ENCODE results near the gene CC2D1B.

DNA sequence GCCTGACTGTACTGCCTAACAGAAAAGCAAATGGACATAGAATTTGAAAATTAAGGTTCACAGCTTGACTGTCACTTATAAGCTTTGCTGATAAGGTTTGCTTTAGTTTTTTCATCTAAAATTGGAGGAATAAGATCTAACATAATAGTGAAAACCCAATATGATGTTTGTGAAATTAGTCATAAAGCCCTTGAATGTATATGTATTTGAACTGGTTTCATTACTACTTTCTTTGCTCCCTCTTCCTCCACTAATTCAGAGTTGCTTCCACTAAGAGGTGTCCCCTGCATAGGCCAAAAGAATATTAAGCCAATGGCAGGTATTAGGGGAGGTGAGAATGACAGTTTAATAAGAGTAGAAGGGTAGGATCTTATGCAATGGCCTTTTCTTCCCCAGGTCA lies 48.9 kb upstream of the CC2D1B start:
- TF ChIP-seq, protein P1, sequence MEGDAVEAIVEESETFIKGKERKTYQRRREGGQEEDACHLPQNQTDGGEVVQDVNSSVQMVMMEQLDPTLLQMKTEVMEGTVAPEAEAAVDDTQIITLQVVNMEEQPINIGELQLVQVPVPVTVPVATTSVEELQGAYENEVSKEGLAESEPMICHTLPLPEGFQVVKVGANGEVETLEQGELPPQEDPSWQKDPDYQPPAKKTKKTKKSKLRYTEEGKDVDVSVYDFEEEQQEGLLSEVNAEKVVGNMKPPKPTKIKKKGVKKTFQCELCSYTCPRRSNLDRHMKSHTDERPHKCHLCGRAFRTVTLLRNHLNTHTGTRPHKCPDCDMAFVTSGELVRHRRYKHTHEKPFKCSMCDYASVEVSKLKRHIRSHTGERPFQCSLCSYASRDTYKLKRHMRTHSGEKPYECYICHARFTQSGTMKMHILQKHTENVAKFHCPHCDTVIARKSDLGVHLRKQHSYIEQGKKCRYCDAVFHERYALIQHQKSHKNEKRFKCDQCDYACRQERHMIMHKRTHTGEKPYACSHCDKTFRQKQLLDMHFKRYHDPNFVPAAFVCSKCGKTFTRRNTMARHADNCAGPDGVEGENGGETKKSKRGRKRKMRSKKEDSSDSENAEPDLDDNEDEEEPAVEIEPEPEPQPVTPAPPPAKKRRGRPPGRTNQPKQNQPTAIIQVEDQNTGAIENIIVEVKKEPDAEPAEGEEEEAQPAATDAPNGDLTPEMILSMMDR (IDR thresholded peaks at IDR 0.05): no peak
- TF ChIP-seq ZFX (IDR thresholded peaks at IDR 0.05; ENCODE audit: borderline replicate concordance): no peak
